ENCODE measurements around the gene CDK10. TPM values are rescaled to one million over a fixed set of nuclear protein-coding genes. Genes with fewer than 3 reads are reported as not detected.
A peak's percentile ranks its signal among the peaks of the same experiment; 100 is the strongest.
"Not testable (repeated sequence)": the region's sequence is repeated elsewhere in the genome, so short reads cannot be mapped to it uniquely, and the experiment has no call there.

Gene CDK10
- total and polyA plus RNA-seq, 10 of the 15 experiments (the other 5 are each of a cell fraction or from before 2014, with no cell fraction given) = 1.5 to 58.7 (median 36.0) TPM

DNA sequence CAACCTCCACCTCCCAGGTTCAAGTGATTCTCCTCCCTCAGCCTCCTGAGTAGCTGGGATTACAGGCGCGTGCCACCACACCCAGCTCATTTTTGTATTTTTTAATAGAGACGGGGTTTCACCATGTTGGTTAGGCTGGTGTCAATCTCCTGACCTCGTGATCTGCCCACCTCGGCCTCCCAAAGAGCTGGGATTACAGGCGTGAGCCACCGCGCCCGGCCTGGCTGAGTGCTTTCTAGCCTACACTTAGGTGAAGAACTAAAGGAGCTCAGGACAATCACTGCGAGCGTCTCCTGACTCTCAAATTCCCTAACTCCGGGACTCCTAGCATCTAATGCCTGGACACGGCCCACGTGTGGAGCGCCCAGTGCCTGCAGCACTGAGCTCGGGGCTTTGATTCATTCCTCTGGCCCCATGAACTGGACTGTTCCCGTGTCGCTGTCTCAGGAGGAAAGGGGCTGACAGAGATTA is 13.2 kb downstream of the CDK10 start:
- ATAC-seq = not testable (repeated sequence)

DNA sequence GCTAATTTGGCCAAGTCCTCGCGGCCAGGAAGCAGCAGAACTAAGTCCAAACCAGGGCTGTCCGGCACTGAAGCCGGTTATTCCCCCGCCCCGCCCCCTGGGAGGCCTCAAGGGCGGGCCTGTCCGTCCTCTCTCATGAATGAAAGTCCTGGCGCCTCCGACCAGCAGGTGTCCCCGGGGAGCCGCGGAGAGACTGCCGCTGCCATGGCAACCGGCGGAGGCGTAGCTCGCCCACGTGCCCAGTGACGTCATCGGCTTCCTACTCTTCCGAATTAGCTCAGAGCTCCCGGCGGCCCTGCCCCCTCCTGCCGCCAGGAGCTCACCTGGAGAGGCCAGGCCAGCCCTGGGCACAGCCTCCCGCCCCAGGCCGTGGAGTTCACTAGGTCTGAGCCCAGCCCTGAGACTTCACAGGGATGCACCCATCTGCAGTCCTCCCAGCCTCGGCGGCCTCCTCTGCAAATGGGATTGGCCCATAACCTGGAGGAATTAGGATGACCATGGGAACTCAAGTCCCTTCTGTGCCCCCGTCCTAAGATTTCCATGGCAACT is 13.7 kb downstream of the CDK10 start:
- no TSS peak for BruUV-seq (replicated peaks)
- Histone ChIP-seq H3K27ac (ENCODE audit: control insufficient read depth, insufficient read depth) (no peak overlapping the region; the same call in 1 of the 2 replicates), H3K27me3 (replicated peaks in 1 of 2; ENCODE audit: control insufficient read depth in 2 of 2, insufficient read depth in 2 of 2, low read length in 1 of 2) (no peaks in the 10 kb centered on the region), H2AFZ (ENCODE audit: control insufficient read depth, low read depth, low read length) (peak overlapping the region; percentile 22; the same call in 1 of the 2 replicates), H3K4me3 (peak overlapping the region; percentile 83), H3K9ac (ENCODE audit: control insufficient read depth, insufficient read depth, low read length) (peak overlapping the region; percentile 41), H3K79me2 (ENCODE audit: control insufficient read depth, insufficient read depth, low read length) (no peaks in the 10 kb centered on the region), H3K4me2 (ENCODE audit: control insufficient read depth, insufficient read depth) (peak overlapping the region; percentile 91), H3K4me1 (ENCODE audit: control insufficient read depth, insufficient read depth, low read length) (peaks cover 22% of the 10 kb centered on the region), H3K9me3 (replicated peaks; ENCODE audit: control insufficient read depth, insufficient read depth, low read length) (no peaks in the 10 kb centered on the region), H3K36me3 (ENCODE audit: control insufficient read depth in 2 of 2, insufficient read depth in 2 of 2, low read length in 1 of 2) (peaks cover 0 to 2% of the 10 kb centered on the region in 2 experiments; a peak in 2 of 4 replicates), H4K20me1 (ENCODE audit: control insufficient read depth, insufficient read depth) (no peaks in the 10 kb centered on the region; the same call in 1 of the 2 replicates)
- POLR2A ChIA-PET = interaction anchor here (0.6 to 2.6 kb wide), 7 partner anchors 14 to 173 kb away, joined by 3 to 20 read pairs (median 7); partner anchors contain the start of genes CDK10 and TCF25
- in situ Hi-C loops (cut with MboI) = loop anchor here (5.0 to 10.0 kb wide), 2 partner anchors 95 to 162 kb away; no protein-coding TSS in a partner anchor
- RAD21 ChIA-PET (ENCODE audit: unreplicated experiment) = interaction anchor here (0.6 to 3.5 kb wide), 17 partner anchors 13 to 888 kb away, joined by 3 to 26 read pairs (median 5); partner anchors contain the start of genes CDK10, CHMP1A, CPNE7 and SPATA33
- WGBS (ENCODE audit: insufficient coverage, insufficient replicate concordance, low lambda C conversion rate, missing lambda C conversion rate) = 1% methylated on average over 30 of the region's 30 CpGs
- DNase-seq (ENCODE audit: low read depth, low spot score) (peak; percentile 82), FAIRE-seq (peak; percentile 95), ATAC-seq (peak; percentile 67)
- CTCF ChIA-PET = interaction anchor here (0.6 to 3.2 kb wide), 31 partner anchors 11 to 211 kb away, joined by 3 to 56 read pairs (median 4); partner anchors contain the start of genes CDK10, CHMP1A, CPNE7 and SPATA33
- SMC1A ChIA-PET (ENCODE audit: uncharacterized antibody, unreplicated experiment) = interaction anchor here (0.8 to 1.6 kb wide), 10 partner anchors 13 to 215 kb away, joined by 3 to 12 read pairs (median 4); partner anchors contain the start of gene CDK10
- intact Hi-C loops (cut with micrococcal nuclease; ENCODE audit: unreplicated experiment) = loop anchor here (1.0 to 10.0 kb wide), 2 partner anchors 161 to 215 kb away; partner anchors contain the start of gene MC1R
- TF ChIP-seq ESRRA (IDR thresholded peaks at IDR 0.05; ENCODE audit: low read length) (peak; percentile 49; the same call in 1 of the 2 replicates), RELA (IDR thresholded peaks at IDR 0.05; ENCODE audit: borderline replicate concordance, partially characterized antibody) (peak; percentile 96), IRF4 (IDR thresholded peaks at IDR 0.05; ENCODE audit: low read depth, low read length) (no peak), SMARCA5 (IDR thresholded peaks at IDR 0.05) (no peak), NRF1 (conservative IDR thresholded peaks at IDR 0.05; ENCODE audit: low read depth, low read length) (no peak), PML (IDR thresholded peaks at IDR 0.05; ENCODE audit: low read length) (no peak)
- TF ChIP-seq, protein P1, sequence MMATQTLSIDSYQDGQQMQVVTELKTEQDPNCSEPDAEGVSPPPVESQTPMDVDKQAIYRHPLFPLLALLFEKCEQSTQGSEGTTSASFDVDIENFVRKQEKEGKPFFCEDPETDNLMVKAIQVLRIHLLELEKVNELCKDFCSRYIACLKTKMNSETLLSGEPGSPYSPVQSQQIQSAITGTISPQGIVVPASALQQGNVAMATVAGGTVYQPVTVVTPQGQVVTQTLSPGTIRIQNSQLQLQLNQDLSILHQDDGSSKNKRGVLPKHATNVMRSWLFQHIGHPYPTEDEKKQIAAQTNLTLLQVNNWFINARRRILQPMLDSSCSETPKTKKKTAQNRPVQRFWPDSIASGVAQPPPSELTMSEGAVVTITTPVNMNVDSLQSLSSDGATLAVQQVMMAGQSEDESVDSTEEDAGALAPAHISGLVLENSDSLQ (IDR thresholded peaks at IDR 0.05) = peak; percentile 82
- TF ChIP-seq, protein P2, sequence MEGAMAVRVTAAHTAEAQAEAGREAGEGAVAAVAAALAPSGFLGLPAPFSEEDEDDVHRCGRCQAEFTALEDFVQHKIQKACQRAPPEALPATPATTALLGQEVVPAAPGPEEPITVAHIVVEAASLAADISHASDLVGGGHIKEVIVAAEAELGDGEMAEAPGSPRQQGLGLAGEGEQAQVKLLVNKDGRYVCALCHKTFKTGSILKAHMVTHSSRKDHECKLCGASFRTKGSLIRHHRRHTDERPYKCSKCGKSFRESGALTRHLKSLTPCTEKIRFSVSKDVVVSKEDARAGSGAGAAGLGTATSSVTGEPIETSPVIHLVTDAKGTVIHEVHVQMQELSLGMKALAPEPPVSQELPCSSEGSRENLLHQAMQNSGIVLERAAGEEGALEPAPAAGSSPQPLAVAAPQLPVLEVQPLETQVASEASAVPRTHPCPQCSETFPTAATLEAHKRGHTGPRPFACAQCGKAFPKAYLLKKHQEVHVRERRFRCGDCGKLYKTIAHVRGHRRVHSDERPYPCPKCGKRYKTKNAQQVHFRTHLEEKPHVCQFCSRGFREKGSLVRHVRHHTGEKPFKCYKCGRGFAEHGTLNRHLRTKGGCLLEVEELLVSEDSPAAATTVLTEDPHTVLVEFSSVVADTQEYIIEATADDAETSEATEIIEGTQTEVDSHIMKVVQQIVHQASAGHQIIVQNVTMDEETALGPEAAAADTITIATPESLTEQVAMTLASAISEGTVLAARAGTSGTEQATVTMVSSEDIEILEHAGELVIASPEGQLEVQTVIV (IDR thresholded peaks at IDR 0.05; ENCODE audit: borderline replicate concordance, partially characterized antibody) = peak; percentile 51

More for the DNA sequence above, 13.2 kb downstream of the CDK10 start:
- 0 out of 2 replicates have a peak overlapping the region, but pooled peaks have one; percentile 26 for H3K4me3 ChIP-seq
- H3K9ac ChIP-seq (ENCODE audit: control insufficient read depth, insufficient read depth, low read length); H3K79me2 ChIP-seq (ENCODE audit: control insufficient read depth, insufficient read depth, low read length); H3K27me3 ChIP-seq (replicated peaks in 1 of 2; ENCODE audit: control insufficient read depth in 2 of 2, insufficient read depth in 2 of 2, low read length in 1 of 2); H4K20me1 ChIP-seq (ENCODE audit: control insufficient read depth, insufficient read depth); BruUV-seq (replicated peaks); H3K36me3 ChIP-seq (ENCODE audit: control insufficient read depth in 2 of 2, insufficient read depth in 2 of 2, low read length in 1 of 2); H2AFZ ChIP-seq (ENCODE audit: control insufficient read depth, low read depth, low read length); DNase-seq (ENCODE audit: low read depth, low spot score); FAIRE-seq; H3K9me3 ChIP-seq (replicated peaks; ENCODE audit: control insufficient read depth, insufficient read depth, low read length); H3K27ac ChIP-seq (ENCODE audit: control insufficient read depth, insufficient read depth): not testable (repeated sequence)
- in situ Hi-C loops (cut with MboI) = loop anchor here (5.0 to 10.0 kb wide), 2 partner anchors 95 to 163 kb away; no protein-coding TSS in a partner anchor
- ChIA-PET SMC1A (ENCODE audit: uncharacterized antibody, unreplicated experiment) (interaction anchor here (0.8 to 1.6 kb wide), 11 partner anchors 11 to 216 kb away, joined by 3 to 12 read pairs (median 3); partner anchors contain the start of gene CDK10), POLR2A (interaction anchor here (0.5 to 2.6 kb wide), 10 partner anchors 13 to 1131 kb away, joined by 3 to 19 read pairs (median 5); partner anchors contain the start of gene CDK10), RAD21 (ENCODE audit: unreplicated experiment) (interaction anchor here (0.7 to 3.5 kb wide), 17 partner anchors 13 to 887 kb away, joined by 3 to 26 read pairs (median 5); partner anchors contain the start of genes CDK10, CHMP1A, CPNE7 and SPATA33), CTCF (interaction anchor here (0.6 to 3.2 kb wide), 27 partner anchors 11 to 211 kb away, joined by 3 to 56 read pairs (median 4); partner anchors contain the start of genes CDK10, CHMP1A, CPNE7 and SPATA33)
- peak overlapping the region; percentile 91 for H3K4me2 ChIP-seq (ENCODE audit: control insufficient read depth, insufficient read depth)
- intact Hi-C loops (cut with micrococcal nuclease; ENCODE audit: unreplicated experiment) = loop anchor here (1.0 to 10.0 kb wide), 2 partner anchors 162 to 215 kb away; partner anchors contain the start of gene MC1R
- 54% methylated on average over 18 of the region's 18 CpGs for WGBS (ENCODE audit: insufficient coverage, insufficient replicate concordance, low lambda C conversion rate, missing lambda C conversion rate)
- peaks cover 22% of the 10 kb centered on the region for H3K4me1 ChIP-seq (ENCODE audit: control insufficient read depth, insufficient read depth, low read length)
